GM19438 (cell line): ENCODE results near the gene MYBL2.
A peak's percentile ranks its signal among the peaks of the same experiment; 100 is the strongest.

Experiments
- ATAC-seq: cut with Tn5 transposase; IDR thresholded peaks from one replicate; pipeline ENCODE4 v1.9.1; 2021; ENCODE audit warnings: low read depth; ENCODE audit not compliant: unreplicated experiment

MYBL2 gene

DNA sequence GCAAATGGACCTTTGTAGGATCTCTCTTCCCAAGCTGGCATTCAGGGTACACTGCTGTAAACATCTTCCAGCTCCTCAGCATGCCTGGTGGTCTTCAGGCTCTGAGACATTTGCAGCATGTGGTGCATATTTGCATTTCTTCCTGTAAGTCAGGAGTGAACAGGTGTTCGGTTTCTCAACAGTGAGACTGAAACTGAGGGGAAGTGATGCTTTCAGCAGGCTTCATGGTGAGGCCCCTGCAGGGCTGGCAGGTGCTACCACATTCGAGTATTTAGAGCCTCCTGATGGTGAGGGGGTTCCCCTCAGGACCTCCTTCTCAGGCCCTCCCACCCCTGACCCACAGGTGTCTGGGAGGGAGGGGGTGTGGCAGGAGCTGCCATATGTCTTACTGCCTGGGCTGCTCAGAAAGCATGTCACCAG is 15.1 kb downstream of the MYBL2 start:
- peak; percentile 89 for ATAC-seq

DNA sequence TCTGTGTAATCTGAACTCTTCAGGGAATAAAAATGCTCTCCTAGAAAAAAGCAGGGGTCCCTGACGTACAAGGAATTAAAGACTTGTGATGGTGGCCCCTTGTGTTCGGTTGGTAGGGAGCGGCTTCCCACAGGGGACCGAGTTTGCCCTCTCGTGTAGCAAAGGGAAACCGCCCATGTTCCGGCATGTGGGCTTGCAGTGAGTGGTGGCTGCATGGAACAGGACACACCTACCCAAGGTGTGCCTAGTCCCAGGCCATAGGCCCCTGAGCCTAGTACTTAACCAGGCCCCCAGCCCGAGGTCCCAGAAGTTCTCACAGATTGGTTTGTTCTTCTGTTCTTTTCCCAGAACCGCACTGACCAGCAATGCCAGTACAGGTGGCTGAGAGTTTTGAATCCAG is 15.5 kb downstream of the MYBL2 start:
- ATAC-seq = no peak

DNA sequence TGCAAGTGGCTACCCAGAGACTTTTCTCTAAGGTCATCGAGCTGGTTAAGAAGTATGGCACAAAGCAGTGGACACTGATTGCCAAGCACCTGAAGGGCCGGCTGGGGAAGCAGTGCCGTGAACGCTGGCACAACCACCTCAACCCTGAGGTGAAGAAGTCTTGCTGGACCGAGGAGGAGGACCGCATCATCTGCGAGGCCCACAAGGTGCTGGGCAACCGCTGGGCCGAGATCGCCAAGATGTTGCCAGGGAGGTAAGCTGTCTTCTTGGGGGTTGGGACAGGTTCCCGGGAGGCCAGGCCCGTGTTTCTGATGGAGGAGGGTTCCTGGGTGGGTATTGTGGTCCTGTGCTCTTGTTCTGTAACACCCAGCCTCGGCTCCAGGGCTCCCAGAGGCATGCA is 19.9 kb downstream of the MYBL2 start:
- ATAC-seq = no peak

DNA sequence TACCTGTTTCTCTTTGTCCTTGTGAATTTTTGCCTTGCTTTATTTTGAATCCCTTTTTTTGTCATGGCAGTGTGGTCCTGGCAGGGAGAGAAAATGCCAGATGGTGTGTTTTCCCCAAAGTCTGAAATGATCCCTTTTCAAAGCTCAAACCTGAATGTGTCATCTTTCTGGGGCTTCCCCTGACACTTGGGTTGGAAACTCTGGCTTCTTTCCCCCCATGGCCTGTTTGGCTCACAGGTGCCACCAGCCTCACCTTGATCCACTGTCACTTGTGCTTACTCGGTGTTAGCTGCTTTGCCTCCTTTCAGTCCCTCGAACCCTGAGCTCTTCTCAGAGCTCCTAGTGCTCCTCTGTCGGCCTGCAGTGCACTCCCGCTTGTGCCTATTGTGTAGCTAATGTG is 22.3 kb downstream of the MYBL2 start:
- no peak for ATAC-seq

DNA sequence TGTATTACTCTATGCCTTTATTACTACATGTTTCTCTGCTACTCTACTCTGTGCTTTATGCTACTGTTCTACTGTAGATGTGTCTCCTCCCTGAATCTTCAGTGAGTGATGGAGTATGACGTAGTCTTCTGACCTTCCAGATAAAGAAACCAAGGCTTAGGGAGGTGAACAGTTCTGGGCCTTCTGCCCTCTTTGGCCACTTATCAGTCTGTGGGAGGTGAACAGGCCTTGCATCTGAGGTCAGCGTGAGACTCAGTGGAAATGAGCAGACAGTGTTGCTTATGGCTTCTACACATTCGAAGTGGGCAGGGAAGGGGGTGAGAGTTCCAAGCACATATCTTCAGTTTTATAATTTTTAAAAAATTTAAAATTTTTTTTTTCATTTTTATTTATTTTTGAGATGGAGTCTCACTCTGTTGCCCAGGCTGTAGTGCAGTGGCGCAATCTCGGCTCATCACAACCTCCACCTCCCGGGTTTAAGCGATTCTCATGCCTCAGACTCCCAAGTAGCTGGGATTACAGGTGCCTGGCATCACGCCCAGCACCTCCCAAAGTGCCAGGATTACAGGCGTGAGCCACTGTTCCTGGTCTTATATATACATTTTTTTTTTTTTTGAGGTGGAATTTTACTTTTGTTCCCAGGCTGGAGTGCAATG is 24.2 kb downstream of the MYBL2 start:
- no peak for ATAC-seq

DNA sequence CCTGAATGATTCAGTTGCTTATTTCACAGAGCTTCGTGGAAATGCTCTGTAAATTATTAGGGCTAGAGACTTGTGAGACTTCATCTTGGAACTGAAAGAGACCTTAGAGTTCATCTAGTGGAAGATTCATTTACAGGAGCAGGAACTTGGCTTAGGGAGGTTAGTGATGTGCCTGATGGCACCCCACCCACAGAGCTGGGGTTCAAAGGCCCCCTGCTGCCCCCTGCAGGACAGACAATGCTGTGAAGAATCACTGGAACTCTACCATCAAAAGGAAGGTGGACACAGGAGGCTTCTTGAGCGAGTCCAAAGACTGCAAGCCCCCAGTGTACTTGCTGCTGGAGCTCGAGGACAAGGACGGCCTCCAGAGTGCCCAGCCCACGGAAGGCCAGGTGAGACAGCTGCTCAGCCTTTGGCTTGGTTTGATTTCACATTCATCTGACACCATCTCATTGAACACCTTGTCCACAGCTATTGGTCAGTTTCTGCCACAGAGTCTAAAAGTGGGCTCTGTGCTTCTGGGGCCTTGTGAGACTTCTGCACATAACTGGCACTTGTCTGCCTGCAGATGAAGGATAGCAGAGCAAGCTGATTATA is 25.1 kb downstream of the MYBL2 start:
- peak; percentile 62 for ATAC-seq

DNA sequence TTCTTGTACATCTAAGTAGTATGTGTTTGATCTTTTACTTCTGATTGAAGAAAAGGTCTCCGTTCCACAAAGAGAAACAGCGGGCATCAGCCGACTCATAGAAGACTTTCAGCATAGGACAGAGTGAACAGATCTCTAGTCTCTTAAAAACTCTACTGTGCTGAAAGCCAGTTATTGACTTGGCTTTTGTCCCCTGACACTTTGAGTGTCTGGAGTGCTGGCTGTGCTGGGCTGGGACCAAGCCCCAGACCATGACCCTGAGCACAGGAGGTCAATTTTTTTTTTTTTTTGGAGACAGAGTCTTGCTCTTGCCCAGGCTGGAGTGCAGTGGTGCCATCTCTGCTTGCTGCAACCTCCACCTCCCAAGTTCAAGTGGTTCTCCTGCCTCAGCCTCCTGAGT is 27.8 kb downstream of the MYBL2 start:
- no peak for ATAC-seq

DNA sequence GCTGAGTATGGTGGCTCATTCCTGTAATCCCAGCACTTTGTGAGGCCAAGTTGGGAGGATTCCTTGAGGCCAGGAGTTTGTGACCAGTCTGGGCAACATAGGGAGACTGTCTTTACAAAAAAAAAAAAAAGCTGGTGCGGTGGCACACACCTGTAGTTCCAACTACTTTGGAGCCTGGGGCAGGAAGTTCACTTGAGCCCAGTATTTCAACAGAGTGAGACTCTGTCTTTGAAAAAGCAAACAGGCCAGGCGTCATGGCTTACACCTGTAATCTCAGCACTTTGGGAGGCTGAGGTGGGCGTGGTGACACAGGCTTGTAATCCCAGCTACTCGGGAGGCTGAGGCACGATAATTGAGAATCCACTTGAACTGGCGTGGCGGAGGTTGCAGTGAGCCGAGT is 28.7 kb downstream of the MYBL2 start:
- no peak for ATAC-seq

DNA sequence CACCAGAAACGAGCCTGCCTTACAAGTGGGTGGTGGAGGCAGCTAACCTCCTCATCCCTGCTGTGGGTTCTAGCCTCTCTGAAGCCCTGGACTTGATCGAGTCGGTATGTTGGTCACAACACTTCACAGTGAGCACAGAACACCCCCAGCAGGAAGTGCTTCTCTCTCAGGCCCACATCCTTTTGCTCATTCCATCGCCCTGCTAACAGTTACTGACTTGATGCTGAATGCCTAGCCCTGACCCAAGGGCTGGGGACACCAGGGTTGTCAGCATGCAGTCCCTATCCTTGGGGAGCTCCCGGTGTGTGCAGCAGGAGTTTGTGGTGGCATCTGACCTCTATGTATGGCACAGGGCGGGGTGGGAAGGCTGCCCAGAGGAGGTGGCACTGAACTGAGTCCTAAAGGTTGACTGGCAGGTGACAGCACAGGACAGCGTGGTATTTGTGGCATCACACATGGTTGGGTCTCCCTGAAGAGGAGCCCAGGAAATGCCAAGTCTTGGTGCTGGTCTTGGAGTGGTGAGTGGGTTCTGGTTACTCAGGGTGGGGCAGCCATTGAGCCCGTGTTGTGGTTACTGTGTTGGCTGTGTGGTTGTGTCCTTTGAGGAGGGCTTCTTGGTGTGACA is 33.1 kb downstream of the MYBL2 start:
- no peak for ATAC-seq

DNA sequence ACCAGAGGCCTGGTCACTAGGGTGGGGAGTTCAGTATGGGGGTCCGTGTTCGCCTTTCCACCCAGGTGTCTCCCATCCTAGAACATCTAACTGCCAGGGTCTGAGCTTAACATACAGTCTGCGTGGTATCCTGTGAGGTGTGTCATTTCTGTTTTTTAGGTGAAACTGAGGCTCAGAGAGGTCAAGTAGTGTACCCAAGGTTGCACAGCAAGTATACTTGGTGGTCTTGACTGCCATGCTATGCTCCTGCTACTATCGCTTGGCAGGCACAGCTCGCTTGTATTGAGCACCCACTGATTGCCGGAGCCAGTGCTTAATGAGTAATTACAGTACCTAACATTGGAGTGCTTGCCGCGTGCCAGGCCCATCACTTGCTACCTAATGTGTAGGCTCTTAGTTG is 33.7 kb downstream of the MYBL2 start:
- ATAC-seq = no peak

DNA sequence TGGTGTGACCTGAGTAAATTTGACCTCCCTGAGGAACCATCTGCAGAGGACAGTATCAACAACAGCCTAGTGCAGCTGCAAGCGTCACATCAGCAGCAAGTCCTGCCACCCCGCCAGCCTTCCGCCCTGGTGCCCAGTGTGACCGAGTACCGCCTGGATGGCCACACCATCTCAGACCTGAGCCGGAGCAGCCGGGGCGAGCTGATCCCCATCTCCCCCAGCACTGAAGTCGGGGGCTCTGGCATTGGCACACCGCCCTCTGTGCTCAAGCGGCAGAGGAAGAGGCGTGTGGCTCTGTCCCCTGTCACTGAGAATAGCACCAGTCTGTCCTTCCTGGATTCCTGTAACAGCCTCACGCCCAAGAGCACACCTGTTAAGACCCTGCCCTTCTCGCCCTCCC is 35.6 kb downstream of the MYBL2 start:
- ATAC-seq = no peak

DNA sequence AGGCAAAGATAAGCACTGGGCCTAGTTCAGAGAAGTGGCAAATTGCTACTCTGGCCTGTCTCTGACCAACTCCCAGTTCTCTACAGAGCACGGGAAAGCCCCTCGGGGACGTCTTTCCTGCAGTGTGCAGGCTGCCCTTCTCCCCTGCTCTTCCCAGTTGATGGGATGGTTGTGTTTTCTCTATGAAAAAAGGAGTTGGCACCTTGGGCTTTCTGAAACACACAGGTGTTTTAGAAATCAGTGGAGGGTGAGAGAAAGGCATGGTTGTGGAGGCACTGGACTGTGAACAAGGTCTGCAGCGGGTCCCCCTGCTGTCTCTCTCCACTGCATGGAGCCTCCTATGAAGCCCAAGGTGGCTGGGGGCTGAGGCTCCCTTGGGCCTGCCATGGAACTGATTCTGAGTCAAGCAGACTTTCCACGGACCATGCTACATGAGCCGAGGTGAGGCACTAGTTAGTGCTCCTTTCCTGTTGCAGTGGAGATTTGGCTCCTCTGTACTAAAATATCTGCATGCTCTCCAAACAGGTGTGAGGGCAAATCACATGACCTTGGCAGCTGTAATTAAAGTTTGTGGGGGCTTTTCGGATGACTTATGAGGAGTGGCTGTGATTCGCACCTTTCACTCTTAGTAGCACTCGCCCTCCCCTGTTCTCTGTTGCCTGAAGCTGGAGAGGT is 43.6 kb downstream of the MYBL2 start:
- peak; percentile 75 for ATAC-seq

DNA sequence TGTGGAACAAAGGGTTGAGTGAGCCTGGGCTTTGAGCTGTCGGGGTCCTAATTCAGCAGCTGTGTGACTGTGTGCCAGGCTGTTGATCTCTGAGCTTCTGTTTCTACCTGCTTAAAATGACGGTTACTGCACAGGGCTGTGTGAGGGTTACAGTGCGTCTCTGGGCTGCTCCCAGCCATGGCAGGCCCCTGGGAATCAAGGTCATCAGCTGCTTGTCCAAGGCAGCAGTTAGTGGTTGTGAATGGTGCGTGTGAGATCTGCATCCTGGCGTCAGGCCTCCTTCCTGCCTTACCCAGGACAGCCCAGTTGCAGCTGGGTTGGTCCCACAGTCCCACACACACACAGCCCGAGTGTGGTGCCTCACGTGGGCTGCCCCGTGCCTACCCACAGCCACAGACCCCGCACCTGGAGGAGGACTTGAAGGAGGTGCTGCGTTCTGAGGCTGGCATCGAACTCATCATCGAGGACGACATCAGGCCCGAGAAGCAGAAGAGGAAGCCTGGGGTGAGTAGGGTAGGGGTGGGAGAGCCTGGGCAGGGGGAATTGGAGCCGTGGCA is 44.3 kb downstream of the MYBL2 start:
- no peak for ATAC-seq

DNA sequence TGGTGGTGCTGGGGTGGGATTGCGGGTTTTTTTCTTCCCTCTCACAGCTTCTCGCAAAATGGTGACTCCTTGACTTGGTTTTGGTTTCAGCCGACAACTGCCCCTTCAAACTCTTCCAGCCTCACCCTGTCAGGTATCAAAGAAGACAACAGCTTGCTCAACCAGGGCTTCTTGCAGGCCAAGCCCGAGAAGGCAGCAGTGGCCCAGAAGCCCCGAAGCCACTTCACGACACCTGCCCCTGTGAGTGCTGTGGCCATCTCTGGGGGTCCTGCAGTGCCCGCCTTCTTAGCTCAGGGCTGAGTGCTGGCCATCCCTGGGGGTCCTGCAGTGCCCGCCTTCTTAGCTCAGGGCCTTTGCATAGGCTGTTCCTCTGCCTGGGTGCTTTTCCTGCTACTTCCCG is 48.1 kb downstream of the MYBL2 start:
- no peak for ATAC-seq

DNA sequence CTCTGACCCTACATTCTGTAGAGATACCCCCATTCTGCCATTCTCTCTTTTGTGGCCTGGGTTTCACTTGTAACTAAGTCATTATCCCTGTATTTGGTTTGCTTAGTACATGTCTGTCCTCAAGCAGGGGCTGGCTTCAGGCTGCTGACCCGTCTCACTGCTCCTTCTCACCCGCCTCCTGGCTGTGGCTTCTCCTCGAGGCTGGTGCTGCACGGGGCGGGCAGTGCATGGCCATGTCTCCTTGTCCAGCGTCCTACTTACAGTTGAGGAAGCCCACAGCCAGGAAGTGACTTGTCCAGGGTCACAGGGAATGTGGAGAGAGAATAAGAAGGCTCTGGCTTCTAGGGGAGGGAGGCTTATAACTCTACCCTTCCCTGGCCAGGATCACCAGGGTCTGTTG is 48.6 kb downstream of the MYBL2 start:
- no peak for ATAC-seq

DNA sequence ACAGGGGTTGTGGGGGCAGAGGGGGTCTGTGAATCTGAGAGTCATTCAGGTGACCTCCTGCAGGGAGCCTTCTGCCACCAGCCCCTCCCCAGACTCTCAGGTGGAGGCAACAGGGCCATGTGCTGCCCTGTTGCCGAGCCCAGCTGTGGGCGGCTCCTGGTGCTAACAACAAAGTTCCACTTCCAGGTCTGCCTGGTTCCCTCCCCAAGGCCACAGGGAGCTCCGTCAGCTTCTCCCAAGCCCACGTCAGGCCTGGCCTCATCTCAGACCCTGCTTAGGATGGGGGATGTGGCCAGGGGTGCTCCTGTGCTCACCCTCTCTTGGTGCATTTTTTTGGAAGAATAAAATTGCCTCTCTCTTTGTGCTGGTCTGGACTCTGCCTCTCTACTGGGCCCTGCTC is 49.2 kb downstream of the MYBL2 start:
- ATAC-seq = no peak

DNA sequence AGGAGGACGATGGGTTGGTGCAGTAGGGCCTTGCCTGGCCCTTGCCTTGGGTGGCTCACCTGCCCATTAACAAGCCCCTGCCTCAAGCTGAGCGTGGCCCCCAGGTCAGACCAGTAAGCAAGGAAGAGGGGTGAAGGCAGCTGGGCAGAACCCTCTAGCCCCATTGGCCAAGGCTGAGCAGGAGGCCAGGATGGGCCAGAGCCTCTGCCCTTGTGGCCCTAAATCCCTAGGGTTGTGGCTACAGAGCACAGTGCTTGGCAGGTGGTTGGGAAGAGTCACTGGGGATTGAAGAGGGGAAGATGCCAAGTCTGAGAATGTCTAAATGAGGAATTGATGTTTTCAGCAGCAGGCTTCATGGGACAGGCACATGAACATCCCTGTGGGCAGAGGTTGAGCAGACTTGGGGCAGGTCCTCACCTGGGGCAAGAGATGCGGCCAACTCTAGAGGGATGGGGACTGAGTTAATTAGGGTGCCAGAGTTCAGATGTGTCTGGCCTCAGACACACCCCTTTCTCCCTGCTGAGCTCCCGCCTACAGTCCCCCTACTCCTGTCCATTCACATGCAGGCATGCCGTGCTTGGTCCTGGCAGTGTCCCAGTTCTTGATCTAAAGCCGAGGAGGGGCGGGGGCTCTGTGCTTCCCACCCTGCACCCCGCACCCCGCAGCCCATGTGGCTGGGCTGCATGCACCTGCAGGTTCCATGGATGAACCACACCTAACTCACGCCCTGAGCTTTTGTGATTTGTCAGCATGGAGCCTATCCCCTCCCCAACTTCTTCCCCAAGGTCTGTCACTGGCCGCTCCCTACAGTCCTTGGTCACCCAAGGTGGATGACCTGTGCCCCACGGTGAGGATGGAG is 50.1 kb downstream of the MYBL2 start:
- ATAC-seq = no peak

DNA sequence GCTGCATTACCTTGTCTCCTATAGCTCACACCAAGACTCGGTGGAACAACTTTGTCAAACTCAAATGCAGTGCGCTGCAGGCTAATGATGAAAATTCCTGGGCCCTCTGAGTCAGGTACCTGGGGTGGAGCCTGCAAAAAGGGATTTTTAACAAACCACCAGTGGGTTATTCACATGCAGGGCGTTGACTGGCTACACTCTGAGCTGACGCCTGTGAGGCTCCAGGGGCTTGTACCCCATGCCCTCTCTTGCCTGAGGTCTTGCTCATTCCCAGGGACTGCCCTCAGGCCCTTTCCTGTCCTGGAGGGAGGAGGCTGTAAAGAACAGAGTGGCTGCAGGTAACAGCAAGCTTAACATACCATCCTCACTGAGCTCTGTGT is 50.7 kb downstream of the MYBL2 start:
- no peak for ATAC-seq

DNA sequence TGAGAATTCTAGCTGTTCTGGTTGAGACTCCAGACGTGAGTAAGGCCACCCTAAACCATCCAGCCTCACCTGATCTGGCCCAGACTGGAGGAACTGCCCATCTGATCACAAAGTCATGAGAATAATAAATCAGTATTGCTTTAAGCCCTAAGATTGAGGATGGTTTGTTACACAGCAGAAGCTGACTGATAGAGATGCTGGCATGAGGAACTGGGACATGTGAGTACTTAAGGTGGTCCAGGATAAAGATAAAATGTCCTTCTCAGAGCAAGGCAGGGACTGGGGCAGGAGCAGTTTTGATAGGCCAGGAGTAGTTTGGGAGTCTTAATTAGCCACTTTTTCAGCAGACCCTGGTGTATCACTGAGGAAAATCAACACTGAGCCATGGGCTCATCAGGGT is 53.1 kb downstream of the MYBL2 start:
- no peak for ATAC-seq

DNA sequence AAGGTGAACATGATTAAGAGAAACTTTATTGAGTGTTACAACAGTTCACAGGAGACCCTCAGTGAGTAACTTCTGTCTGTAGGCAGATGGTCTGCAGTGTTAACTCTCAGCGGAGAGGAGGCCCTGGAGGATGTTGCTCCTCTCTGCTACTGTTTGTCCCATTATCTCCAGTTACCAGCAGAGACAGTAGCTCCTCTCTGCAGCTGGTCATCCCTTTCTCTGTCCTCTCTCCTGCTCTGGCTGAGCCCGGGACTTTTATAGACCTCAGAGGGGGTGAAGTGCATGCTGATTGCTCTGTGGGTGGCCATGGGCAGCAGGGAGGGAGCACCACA is 54.1 kb downstream of the MYBL2 start:
- no peak for ATAC-seq
